Parathyroid adenoma (tissue), 2 donors: ENCODE data around the gene TMEM14A.

Experiments
- H2AFZ ChIP-seq: fragments of 300-600 bp; sonication (generic); one replicate; pipeline ENCODE4 v1.7.0; 2017; ENCODE audit warnings: antibody characterized with exemption, mild to moderate bottlenecking
- H3K27ac ChIP-seq: fragments of 300-600 bp; sonication (generic); one replicate; pipeline ENCODE4 v1.7.0; 2017
- H3K27me3 ChIP-seq: fragments of 300-600 bp; sonication (generic); one replicate; pipeline ENCODE4 v1.7.0; 2017; ENCODE audit warnings: low read length; ENCODE audit not compliant: control insufficient read depth, insufficient read depth
- H3K36me3 ChIP-seq: fragments of 300-600 bp; sonication (generic); one replicate; pipeline ENCODE4 v1.7.0; 2017; ENCODE audit warnings: low read length; ENCODE audit not compliant: control insufficient read depth, insufficient read depth
- H3K4me1 ChIP-seq: fragments of 300-600 bp; sonication (generic); one replicate; pipeline ENCODE4 v1.7.0; 2017; ENCODE audit warnings: control low read depth
- H3K4me2 ChIP-seq: fragments of 300-600 bp; sonication (generic); one replicate; pipeline ENCODE4 v1.7.0; 2017; ENCODE audit warnings: low read length
- H3K4me3 ChIP-seq: fragments of 300-600 bp; sonication (generic); one replicate; pipeline ENCODE4 v1.7.0; 2017; ENCODE audit warnings: low read depth, low read length
- H3K79me2 ChIP-seq: fragments of 300-600 bp; sonication (generic); one replicate; pipeline ENCODE4 v1.7.0; 2017; ENCODE audit warnings: control low read depth
- H3K9ac ChIP-seq: fragments of 300-600 bp; sonication (generic); one replicate; pipeline ENCODE4 v1.7.0; 2017; ENCODE audit warnings: mild to moderate bottlenecking
- H3K9me3 ChIP-seq: fragments of 300-600 bp; sonication (generic); one replicate; pipeline ENCODE4 v1.7.0; 2017; ENCODE audit warnings: low read length; ENCODE audit not compliant: control insufficient read depth
- CTCF ChIP-seq: fragments of 300-600 bp; sonication (generic); IDR thresholded peaks from one replicate; pipeline ENCODE4 v1.7.0; 2017; ENCODE audit warnings: antibody characterized with exemption, mild to moderate bottlenecking
- donor health status: primary hyperparathyroidism.

TMEM14A gene

GRCh38 chr6:52720321-52720720 lies 49.4 kb downstream of the TMEM14A start:
- Histone ChIP-seq H3K27ac (no peak overlapping the region), H3K36me3 (no peaks in the 10 kb centered on the region), H3K4me2 (no peak overlapping the region), H3K4me1 (no peaks in the 10 kb centered on the region), H3K9ac (no peak overlapping the region), H3K79me2 (no peaks in the 10 kb centered on the region), H3K27me3 (no peaks in the 10 kb centered on the region), H3K4me3 (no peak overlapping the region), H2AFZ (no peak overlapping the region), H3K9me3 (no peaks in the 10 kb centered on the region)
- no peak for TF ChIP-seq CTCF

- H3K4me1 ChIP-seq: no peaks in the 10 kb centered on the region
- H3K36me3 ChIP-seq: no peaks in the 10 kb centered on the region
- H2AFZ ChIP-seq: no peak overlapping the region
- H3K9me3 ChIP-seq: no peaks in the 10 kb centered on the region
- TF ChIP-seq CTCF: no peak
- no peak overlapping the region for H3K9ac ChIP-seq
- no peaks in the 10 kb centered on the region for H3K27me3 ChIP-seq
- H3K27ac ChIP-seq: no peak overlapping the region
- H3K4me2 ChIP-seq: no peak overlapping the region
- no peaks in the 10 kb centered on the region for H3K79me2 ChIP-seq
- no peak overlapping the region for H3K4me3 ChIP-seq
Measured at GRCh38 chr6:52724042-52724405, 53.1 kb downstream of the TMEM14A start.

- H3K79me2 ChIP-seq: no peaks in the 10 kb centered on the region
- H3K27ac ChIP-seq: no peak overlapping the region
- H3K27me3 ChIP-seq: no peaks in the 10 kb centered on the region
- H3K9ac ChIP-seq: no peak overlapping the region
- no peak overlapping the region for H3K4me3 ChIP-seq
- no peak overlapping the region for H2AFZ ChIP-seq
- H3K4me1 ChIP-seq: no peaks in the 10 kb centered on the region
- peak; percentile 55 for TF ChIP-seq CTCF
- no peak overlapping the region for H3K4me2 ChIP-seq
- H3K36me3 ChIP-seq: no peaks in the 10 kb centered on the region
- H3K9me3 ChIP-seq: no peaks in the 10 kb centered on the region
Measured at GRCh38 chr6:52724406-52725121, 53.7 kb downstream of the TMEM14A start.

GRCh38 chr6:52725143-52725534 lies 54.2 kb downstream of the TMEM14A start:
- no peaks in the 10 kb centered on the region for H3K27me3 ChIP-seq
- H3K4me3 ChIP-seq: no peak overlapping the region
- H3K79me2 ChIP-seq: no peaks in the 10 kb centered on the region
- no peaks in the 10 kb centered on the region for H3K36me3 ChIP-seq
- no peaks in the 10 kb centered on the region for H3K9me3 ChIP-seq
- H3K9ac ChIP-seq: no peak overlapping the region
- no peak for TF ChIP-seq CTCF
- H3K4me1 ChIP-seq: no peaks in the 10 kb centered on the region
- no peak overlapping the region for H3K4me2 ChIP-seq
- no peak overlapping the region for H3K27ac ChIP-seq
- peak overlapping the region; percentile 16 for H2AFZ ChIP-seq

- H3K4me3 ChIP-seq: no peak overlapping the region
- no peaks in the 10 kb centered on the region for H3K4me1 ChIP-seq
- no peaks in the 10 kb centered on the region for H3K9me3 ChIP-seq
- H3K27ac ChIP-seq: no peak overlapping the region
- H2AFZ ChIP-seq: peak overlapping the region; percentile 47
- TF ChIP-seq CTCF: no peak
- no peak overlapping the region for H3K9ac ChIP-seq
- no peaks in the 10 kb centered on the region for H3K79me2 ChIP-seq
- H3K27me3 ChIP-seq: no peaks in the 10 kb centered on the region
- H3K36me3 ChIP-seq: no peaks in the 10 kb centered on the region
- no peak overlapping the region for H3K4me2 ChIP-seq
Measured at GRCh38 chr6:52725535-52726192, 54.8 kb downstream of the TMEM14A start.
